HG03135 (cell line): Measurements from ENCODE around the gene WDR45.
A peak's percentile ranks its signal among the peaks of the same experiment; 100 is the strongest.

Experiments used
- ATAC-seq: cut with Tn5 transposase; IDR thresholded peaks from one replicate; pipeline ENCODE4 v1.9.1; 2021; ENCODE audit warnings: mild to moderate bottlenecking, moderate library complexity; ENCODE audit not compliant: unreplicated experiment

WDR45 gene

DNA sequence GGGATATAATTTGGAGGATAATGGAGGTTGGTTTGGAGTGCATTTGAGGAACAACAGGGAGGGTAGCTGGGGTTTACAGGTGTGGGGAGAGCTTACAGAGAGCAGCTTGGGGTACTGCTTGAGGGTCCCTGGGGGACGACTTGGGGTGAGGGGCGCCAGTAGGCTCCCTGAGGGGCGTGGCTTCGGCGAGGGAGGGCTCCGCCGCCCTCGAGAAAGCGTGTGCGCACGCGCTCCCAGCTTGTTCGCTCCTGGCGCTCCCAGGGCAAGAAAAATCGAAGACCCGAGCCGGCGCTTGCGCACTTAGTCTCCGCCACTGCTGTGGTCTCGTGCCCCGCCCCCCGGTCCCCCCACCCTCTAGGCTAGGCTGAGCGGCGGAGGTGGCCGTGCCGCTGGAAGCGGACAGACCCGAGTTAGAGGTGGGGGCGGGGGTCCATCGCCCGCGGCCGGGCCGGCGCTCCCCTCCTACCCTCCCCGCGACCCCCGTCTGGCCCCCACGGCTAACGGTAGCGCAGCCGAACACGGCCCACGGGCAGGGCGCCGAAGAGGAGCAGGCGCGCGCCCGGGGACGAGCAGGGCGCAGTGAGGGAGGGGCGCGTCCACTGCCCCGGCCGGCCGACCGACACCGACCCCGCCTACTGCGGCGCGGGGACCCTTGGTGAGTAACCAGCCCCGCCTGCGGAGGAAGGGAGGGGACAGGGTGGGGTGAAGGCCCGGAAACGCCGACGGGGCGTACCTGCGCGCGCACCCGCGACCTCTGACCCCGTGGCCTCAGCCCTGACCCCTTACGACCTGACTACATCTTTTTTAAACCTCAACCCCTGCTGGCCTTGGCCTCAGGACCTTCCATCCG is 26.2 kb downstream of the WDR45 start:
- no peak for ATAC-seq

DNA sequence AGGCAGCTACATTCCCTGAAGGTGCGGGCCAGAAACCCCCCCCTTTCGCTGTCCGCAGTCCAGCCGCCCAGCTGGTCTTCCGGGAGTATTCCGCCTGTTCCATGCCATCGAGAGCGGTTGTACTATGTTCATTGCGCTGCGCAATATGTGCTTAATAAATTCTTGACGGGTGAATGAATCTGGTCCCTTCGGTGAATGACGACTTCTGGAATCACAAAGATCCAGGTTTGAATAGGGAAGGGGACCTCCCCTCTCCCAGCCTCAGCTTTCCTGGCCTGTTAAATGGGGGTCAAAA is 35.8 kb downstream of the WDR45 start:
- ATAC-seq = no peak

DNA sequence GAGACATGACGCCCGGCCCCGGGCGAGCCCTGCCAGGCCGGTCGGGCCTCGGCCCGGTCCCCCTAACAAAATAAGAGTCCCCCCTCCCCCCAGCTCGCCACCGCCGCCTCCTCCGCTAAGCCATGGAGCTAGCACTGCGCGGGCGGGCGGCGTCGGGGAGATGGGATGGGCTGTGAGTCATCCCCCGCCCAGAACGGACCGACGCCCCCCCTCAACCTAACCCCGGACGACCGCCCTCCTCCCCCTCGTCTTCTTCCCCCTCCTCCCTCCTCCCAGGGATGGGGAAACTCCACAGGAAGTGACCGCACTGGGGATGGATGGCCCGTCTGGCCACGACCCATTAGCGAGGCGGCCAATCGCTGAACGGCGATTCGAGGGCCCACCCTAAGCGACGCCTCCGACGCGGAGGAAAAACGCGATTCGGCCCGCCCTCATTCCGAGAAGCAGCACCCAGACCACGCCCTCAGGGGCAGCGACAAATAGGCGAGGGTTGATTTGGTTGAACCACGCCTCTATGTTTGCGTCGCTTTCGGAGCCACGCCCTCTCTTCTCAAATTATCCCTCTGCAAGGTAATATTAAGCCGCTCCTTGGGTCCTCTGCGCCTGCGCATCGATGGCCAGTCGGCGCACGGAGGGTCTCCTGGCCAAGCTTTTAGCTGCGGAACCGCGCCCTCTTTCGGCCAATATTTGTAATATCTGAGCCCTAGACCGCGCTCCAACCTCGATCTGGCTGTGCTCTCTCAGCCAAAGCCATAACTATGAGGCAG is 36.3 kb downstream of the WDR45 start, which contains the start of gene TFE3:
Gene TFE3 (minus strand): TSS at position 138 of the 767 bp plus-strand sequence. CDS start 131 bp downstream, at position 7.
- peak; percentile 83 for ATAC-seq

DNA sequence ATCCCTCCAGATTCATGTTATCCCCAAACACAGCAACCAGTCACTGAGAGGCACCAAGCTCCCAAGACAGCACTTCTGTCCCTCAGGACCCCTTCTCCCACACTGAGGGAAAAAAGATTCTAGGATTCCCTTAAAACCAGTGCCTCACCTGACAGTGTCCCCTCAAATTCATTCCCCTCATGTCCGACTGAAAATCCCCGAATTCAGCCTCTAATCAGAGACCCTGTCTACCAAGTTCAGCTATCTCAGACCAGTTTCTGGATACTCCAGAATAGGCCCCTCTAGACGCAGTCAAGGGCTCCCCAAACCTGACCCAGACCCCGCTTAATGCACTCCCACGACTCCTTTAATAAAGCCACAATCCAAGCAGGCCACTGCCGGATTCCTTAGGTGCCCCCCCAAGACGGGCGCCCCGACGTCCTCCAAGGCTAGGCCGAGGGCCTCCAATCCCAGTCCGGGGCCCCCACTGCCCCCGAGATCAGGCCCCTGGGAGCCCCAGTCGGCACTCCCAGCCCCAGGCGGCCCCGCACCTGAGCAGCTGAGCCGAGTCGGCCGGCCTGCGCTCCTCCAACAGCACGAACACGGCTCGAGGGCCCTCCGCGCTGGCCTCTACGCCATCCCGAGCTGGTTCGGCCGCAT is 37.0 kb downstream of the WDR45 start:
- ATAC-seq = peak; percentile 19

DNA sequence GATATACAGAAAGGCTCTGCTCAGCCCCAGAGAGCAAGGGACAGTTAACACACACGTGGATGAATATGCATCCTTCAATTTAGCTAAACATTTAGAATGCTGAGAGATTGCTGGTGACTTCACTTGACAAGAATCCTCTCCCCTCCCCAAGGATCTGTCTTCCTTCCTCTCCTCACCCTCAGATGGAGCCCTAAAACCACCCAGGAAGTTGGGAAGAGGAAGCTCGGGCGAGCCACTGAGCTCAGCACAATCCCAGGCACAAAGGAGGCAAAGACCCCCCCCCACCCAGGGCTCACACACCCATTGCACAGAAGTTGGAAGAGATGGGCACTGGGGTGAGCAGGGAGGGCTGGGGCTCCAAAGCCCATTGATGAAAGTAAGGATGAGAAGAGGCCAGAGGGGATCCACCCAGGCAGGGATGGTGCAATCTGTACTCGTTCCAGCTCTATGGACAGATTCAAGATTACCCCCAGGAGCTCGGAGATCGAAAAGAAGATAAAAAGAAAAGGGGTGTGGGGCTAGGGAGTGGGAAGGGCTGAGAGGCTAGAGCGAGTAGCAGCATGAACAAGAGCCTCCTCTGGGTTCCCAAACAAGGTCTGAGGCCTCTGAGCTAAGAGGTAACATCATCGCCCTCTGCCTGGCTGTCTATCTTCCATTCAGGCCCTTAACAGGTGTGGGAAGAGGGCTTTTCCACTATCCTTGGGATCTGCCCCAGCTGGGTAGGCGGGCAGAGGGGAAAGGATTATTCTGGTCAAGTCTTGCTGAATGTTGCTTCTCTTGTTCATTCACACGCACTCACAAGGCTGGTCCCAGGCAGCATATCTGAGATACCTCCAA is 37.7 kb downstream of the WDR45 start:
- ATAC-seq = no peak

DNA sequence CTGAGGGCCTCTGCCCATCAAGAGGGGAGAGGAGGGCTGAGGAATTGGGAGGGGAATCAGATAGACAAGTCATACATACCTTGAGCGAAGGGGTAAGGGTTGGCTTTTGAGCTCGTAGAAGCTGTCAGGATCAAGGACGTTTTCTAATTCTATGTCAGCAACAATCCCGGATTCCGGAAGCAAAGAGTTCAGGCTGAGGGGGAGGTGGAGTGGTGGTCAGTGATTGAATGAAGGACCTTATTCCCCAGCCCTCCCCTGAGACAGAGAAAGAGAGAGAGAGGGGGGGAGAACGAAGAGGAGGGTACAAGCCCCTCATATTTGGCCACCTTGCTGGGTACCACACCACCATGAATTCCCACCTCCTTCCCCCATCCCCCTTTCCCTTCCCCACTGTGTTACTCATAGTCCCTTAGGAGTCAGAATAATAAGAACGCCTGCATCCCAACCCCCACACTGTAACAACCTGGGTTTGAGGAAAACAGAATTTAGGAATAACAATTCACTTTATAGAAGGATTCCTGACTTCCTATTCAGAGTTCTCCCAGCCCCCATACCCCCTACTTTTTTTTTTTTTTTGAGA is 39.2 kb downstream of the WDR45 start:
- no peak for ATAC-seq

DNA sequence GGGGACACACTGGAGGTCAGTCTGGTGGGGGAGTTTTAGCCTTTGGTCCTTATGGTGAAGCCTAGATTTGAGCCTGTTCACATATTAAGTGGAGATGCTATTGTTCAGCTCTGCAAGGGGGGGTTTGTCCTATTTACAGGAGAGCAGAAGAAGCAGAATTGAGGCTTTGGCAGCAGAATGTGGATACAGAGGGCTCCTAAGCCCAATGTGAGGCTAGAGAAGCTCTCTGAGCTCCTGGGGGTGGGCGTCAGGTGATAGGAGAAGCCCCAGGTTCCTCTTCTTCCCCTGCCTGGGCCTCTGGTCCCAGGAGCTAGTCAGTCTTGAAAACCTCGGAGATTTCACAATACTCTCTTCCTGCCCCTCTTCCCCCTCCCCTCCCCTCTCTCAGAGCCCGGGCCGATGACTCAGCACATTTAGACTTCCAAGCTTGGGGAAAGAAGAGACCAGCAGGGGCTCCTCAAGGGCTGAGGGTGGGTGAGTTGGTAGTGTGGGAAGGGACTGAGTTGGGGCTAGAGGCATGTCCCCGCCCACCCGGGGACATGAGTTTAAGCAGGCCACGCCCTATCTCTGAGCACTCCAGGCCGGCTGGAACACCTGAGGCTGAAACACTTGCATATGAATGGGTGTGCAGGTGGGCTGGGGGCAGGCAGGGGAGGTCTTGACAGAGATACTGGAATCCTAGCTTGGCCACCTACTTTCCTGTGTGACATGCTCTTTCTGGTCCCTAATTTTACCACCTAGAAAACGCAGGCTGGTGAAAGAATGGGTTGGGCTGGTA is 39.9 kb downstream of the WDR45 start:
- ATAC-seq = no peak

DNA sequence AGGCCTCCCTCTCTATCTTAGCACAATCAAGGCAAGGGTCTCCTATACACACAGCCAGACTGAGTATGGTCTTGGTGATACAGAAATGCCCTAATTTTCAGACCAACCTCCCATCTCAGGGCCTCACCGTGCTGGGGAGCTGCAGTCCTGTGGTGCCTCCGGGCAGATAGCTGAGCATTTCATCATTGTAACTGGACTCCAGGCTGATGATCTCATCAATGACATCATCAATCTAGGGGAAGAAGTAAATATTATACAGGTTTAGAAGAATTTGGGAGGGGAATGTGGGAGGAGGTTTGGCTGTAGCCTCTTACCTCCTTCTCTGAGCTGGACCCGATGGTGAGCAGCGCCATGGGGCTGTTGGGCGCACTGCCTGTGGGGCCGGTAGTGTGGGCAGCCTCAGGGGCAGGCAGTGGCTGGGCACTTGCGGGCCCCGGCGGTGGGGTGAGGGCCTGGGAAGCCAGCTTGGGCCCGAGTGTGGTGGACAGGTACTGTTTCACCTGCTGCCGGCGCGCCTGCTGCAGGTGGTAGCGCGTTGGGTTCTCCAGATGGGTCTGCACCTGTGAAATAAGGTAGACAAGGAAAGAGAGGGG is 41.7 kb downstream of the WDR45 start:
- ATAC-seq = no peak

DNA sequence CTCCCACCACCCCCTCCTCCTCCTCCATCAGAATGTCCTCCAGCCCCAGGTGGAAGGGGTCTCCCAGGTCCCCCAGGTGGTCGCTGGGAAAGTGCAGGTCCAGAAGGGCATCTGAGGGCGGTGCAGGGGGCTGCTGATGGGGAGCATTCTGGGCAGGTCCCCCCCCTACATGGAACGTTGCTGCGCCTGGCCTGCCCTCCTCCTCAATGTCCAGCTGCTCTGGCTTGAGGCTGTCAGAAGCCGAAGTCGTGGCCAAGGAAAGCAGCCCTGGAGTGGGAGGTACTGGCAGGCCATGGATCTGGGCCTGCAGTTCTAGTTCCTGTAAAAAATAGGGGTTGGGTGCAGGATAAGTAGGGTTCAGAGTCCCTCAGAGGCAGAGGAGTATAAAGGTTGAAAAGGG is 49.4 kb downstream of the WDR45 start:
- ATAC-seq = no peak

DNA sequence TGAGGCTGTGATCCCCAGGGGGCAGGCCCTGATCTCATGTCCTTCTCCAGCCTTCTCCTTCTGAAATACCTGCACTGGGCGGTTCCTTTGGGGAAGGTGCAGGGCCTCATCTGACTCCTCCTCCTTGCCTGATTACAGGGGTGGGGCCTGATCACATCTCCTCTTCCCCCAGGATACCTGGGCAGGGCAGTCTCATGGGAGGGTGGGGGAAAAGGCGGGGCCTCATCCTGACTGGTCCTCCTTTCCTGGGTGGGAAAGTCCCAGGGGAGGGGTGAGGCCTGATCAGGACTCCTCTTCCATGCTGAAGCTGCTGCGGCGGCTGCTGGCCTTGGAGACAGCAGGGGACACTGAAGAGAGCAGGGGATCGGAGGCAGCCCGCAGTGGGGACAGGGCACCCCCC is 49.8 kb downstream of the WDR45 start:
- ATAC-seq = no peak
